ENCODE data around the gene PTPRN2. TPM values are rescaled to one million over a fixed set of nuclear protein-coding genes. Genes with fewer than 3 reads are reported as not detected.

PTPRN2 gene
- total and polyA plus RNA-seq, 2 of the 8 experiments (the other 6 are each of a cell fraction or from before 2014, with no cell fraction given): 2.6 to 4.5 TPM

DNA sequence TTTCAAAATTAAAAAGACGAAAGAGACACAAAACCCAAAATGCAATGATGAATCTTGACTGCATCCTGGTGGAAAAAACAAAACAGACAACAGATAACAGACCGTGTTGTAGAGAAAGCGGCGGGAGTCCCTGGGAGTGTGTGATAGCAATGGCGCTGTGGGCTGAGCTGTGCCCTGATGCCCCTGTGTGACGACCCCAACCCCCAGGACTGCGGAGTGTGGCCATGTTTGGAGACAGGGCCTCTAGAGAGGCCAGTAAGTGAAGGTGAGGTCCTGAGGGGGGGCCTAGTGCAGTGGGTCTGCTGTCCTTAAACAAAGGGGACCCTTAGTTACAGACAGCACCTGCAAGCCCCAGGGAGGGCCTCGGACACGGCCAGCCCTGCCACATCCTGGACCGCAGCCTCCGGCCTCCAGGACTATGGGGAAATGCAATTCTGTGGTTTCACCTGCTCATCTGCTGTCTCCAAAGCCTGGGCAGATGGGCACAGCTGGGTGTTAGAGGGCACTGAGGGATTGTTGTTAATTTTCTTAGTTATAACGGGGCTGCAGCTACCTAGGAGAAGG lies 973.1 kb downstream of the PTPRN2 start (continued):
- TF ChIP-seq PHF8 (conservative IDR thresholded peaks at IDR 0.05; ENCODE audit: low read depth, low read length) (no peak), EP300 (IDR thresholded peaks at IDR 0.05; ENCODE audit: borderline replicate concordance in 1 of 2, low read depth in 2 of 2, low read length in 2 of 2) (no peak)

Measured in H1 (cell line).